Fibroblast of peridontal ligament (primary cell): ENCODE data around the gene PGS1.
"Not testable (repeated sequence)": the region's sequence is repeated elsewhere in the genome, so short reads cannot be mapped to it uniquely, and the experiment has no call there.

Experiments
- DNase-seq: peaks from one replicate; pipeline ENCODE4 v3.0.0-alpha.2; 2010; ENCODE audit errors: extremely low read depth

Gene PGS1

GRCh38 chr17:78378225-78379130 is at the start of gene PGS1:
Gene PGS1 (plus strand): TSS chr17:78378649. CDS start chr17:78378666, 17 bp downstream.
- DNase-seq: peak; percentile 63

GRCh38 chr17:78329263-78330059 is 49.0 kb upstream of the PGS1 start:
- DNase-seq: peak; percentile 71

- no peak for DNase-seq
These were observed 47.8 kb upstream of the PGS1 start for GRCh38 chr17:78330570-78331224.

- DNase-seq: not testable (repeated sequence)
These were observed 47.1 kb upstream of the PGS1 start for GRCh38 chr17:78331355-78331754.

- DNase-seq: no peak
These were observed 45.5 kb upstream of the PGS1 start for GRCh38 chr17:78332991-78333390.

GRCh38 chr17:78335209-78335608 is 43.2 kb upstream of the PGS1 start:
- no peak for DNase-seq

GRCh38 chr17:78337244-78338109 is 41.0 kb upstream of the PGS1 start:
- DNase-seq: peak; percentile 91

GRCh38 chr17:78338486-78339259 is 39.8 kb upstream of the PGS1 start:
- no peak for DNase-seq

GRCh38 chr17:78340183-78340955 is 38.1 kb upstream of the PGS1 start:
- DNase-seq: peak; percentile 29

- DNase-seq: peak; percentile 80
These were observed 36.6 kb upstream of the PGS1 start for GRCh38 chr17:78341559-78342448.

GRCh38 chr17:78342449-78343186 is 35.8 kb upstream of the PGS1 start:
- DNase-seq: peak; percentile 92

GRCh38 chr17:78343187-78343542 is 35.3 kb upstream of the PGS1 start:
- DNase-seq: peak; percentile 94

- no peak for DNase-seq
These were observed 34.8 kb upstream of the PGS1 start for GRCh38 chr17:78343543-78344201.

GRCh38 chr17:78344666-78345065 is 33.8 kb upstream of the PGS1 start:
- DNase-seq: no peak

- DNase-seq: no peak
These were observed 33.3 kb upstream of the PGS1 start for GRCh38 chr17:78345172-78345571.

- DNase-seq: no peak
These were observed 32.5 kb upstream of the PGS1 start for GRCh38 chr17:78345791-78346494.
